NB4 (cell line): ENCODE data around the gene KCNG2.

Experiments
- DNase-seq: peaks from one replicate; pipeline ENCODE4 v3.0.0; 2010; ENCODE audit warnings: low read depth
- H3K4me3 ChIP-seq: one replicate; pipeline ENCODE4 v1.5.1; 2011; ENCODE audit warnings: mild to moderate bottlenecking, low read depth, low read length, moderate library complexity
- CTCF ChIP-seq: IDR thresholded peaks from one replicate; pipeline ENCODE4 v1.5.1; 2012; ENCODE audit warnings: low read depth, low read length
- MAX ChIP-seq: IDR thresholded peaks from 2 replicates; pipeline ENCODE4 v1.6.1; 2011; ENCODE audit warnings: low read depth, low read length
- MYC ChIP-seq: IDR thresholded peaks from 2 replicates; pipeline ENCODE4 v1.6.1; 2011; ENCODE audit warnings: low read depth, low read length
- POLR2A ChIP-seq: IDR thresholded peaks from 2 replicates; pipeline ENCODE4 v1.6.1; 2011; ENCODE audit warnings: mild to moderate bottlenecking; ENCODE audit not compliant: insufficient read length; ENCODE audit errors: extremely low read depth

KCNG2 gene

GRCh38 chr18:79937103-79937860, 139.5 kb downstream of the KCNG2 start:
- no peak for DNase-seq
- TF ChIP-seq MAX (no peak), MYC (no peak), POLR2A (no peak), CTCF (no peak)
- no peak overlapping the region for H3K4me3 ChIP-seq

- DNase-seq = no peak
- H3K4me3 ChIP-seq = no peak overlapping the region
- TF ChIP-seq CTCF (no peak), MAX (no peak), MYC (no peak), POLR2A (no peak)
These were observed 140.5 kb downstream of the KCNG2 start for GRCh38 chr18:79938196-79938595.

GRCh38 chr18:79939096-79939495, 141.4 kb downstream of the KCNG2 start:
- no peak for TF ChIP-seq POLR2A
- no peak for TF ChIP-seq CTCF
- TF ChIP-seq MYC = no peak
- TF ChIP-seq MAX = no peak
- H3K4me3 ChIP-seq = no peak overlapping the region
- no peak for DNase-seq

GRCh38 chr18:79940126-79940813, 142.5 kb downstream of the KCNG2 start:
- TF ChIP-seq POLR2A = no peak
- no peak for TF ChIP-seq MAX
- no peak for TF ChIP-seq MYC
- TF ChIP-seq CTCF = no peak
- DNase-seq = no peak
- H3K4me3 ChIP-seq = no peak overlapping the region

- no peak for DNase-seq
- H3K4me3 ChIP-seq = no peak overlapping the region
- TF ChIP-seq MYC = no peak
- TF ChIP-seq CTCF = no peak
- TF ChIP-seq MAX = no peak
- no peak for TF ChIP-seq POLR2A
These were observed 143.2 kb downstream of the KCNG2 start for GRCh38 chr18:79940814-79941472.
